ENCODE measurements around the gene F10. TPM values are rescaled to one million over a fixed set of nuclear protein-coding genes. Genes with fewer than 3 reads are reported as not detected.

F10 gene
- polyA plus RNA-seq, 1 of the 3 experiments (the other 2 are of a cell fraction) = 12.5 TPM

DNA sequence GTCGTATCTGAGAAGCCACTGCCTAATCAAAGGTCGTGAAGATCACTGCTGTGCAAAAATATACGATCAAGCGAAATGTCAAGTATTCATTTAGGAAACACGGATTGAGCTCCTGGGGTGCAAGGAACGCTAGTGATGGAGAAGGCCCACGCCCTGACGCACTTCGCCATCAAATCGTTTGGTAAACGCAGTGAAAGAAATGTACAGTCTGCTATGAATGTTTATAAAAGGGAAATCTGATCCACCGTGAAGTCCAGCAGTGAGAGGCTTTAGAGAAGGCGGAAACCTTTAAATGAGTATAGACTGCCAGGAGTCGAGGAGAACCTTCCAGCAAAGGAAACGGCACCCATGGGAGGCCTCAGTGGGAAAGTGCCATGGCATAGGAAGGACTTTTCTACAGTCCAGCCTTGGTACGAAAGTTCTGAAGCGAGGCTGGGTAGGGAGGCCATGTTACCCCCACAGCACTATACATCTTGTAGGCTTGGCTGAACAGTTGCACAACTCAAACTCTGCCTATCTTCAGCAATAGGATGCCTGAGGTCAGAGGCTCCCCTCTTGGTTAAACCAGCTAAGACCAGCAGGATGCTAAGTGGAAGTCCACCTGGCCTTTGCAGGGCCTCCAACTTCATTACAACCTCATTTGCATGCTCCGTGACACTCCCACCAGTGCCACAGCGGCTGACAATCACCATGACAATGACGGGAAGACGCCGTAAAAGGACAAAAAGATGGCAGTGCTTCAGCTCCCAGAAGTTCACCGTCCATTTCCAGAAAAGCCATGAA, 65.5 kb downstream of the F10 start:
- peaks cover 29% of the 10 kb centered on the region for H3K79me2 ChIP-seq (ENCODE audit: insufficient read depth)

GRCh38 chr13:113190181-113190580, 67.6 kb downstream of the F10 start:
- H4K20me1 ChIP-seq (ENCODE audit: insufficient read depth) = no peaks in the 10 kb centered on the region
- H3K36me3 ChIP-seq (replicated peaks in 1 of 2; ENCODE audit: control insufficient read depth in 1 of 2, insufficient read depth in 2 of 2, low read length in 1 of 2) = peaks cover 35 to 67% of the 10 kb centered on the region in 2 experiments
- peaks cover 0 to 7% of the 10 kb centered on the region in 2 experiments; a peak in 2 of 4 replicates for H3K4me1 ChIP-seq (ENCODE audit: control insufficient read depth in 1 of 2, insufficient read depth in 2 of 2, low read depth in 1 of 2, low read length in 1 of 2)
- no peak overlapping the region for H3K27ac ChIP-seq (ENCODE audit: low read depth in 2 of 2, low read length in 1 of 2)
- no peak overlapping the region for H2AFZ ChIP-seq (ENCODE audit: low read depth)
- ChIA-PET POLR2A (no interaction called here), CTCF (interaction anchor here (1.3 kb wide), 1 partner anchor 9 kb away, joined by 3 read pairs; no protein-coding TSS in a partner anchor)
- peaks cover 23% of the 10 kb centered on the region for H3F3A ChIP-seq (replicated peaks; ENCODE audit: insufficient read depth)
- no peak for DNase-seq
- H3K9me3 ChIP-seq = no peaks in the 10 kb centered on the region
- H3K4me3 ChIP-seq (ENCODE audit: low read depth in 2 of 2, low read length in 1 of 2) = no peak overlapping the region
- no peaks in the 10 kb centered on the region for H3K27me3 ChIP-seq (ENCODE audit: insufficient read depth)
- peaks cover 17% of the 10 kb centered on the region for H3K79me2 ChIP-seq (ENCODE audit: insufficient read depth)
- no peak overlapping the region for H3K4me2 ChIP-seq
- H3K9ac ChIP-seq = no peak overlapping the region
- no peak for TF ChIP-seq RFX5 (IDR thresholded peaks at IDR 0.05; ENCODE audit: low read length)
- no peak for TF ChIP-seq GABPA (IDR thresholded peaks at IDR 0.05; ENCODE audit: low read depth)
- TF ChIP-seq TEAD4 (IDR thresholded peaks at IDR 0.05; ENCODE audit: borderline replicate concordance, insufficient read depth) = no peak
- TF ChIP-seq RCOR1 (IDR thresholded peaks at IDR 0.05; ENCODE audit: low read length) = no peak
- no peak for TF ChIP-seq IRF3 (IDR thresholded peaks at IDR 0.05; ENCODE audit: low read depth, low read length)
- TF ChIP-seq NRF1 (IDR thresholded peaks at IDR 0.05; ENCODE audit: low read depth, low read length) = no peak
- TF ChIP-seq, protein P1, sequence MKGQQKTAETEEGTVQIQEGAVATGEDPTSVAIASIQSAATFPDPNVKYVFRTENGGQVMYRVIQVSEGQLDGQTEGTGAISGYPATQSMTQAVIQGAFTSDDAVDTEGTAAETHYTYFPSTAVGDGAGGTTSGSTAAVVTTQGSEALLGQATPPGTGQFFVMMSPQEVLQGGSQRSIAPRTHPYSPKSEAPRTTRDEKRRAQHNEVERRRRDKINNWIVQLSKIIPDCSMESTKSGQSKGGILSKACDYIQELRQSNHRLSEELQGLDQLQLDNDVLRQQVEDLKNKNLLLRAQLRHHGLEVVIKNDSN (IDR thresholded peaks at IDR 0.05; ENCODE audit: borderline replicate concordance, low read depth) = no peak
- no peak for TF ChIP-seq YY1 (IDR thresholded peaks at IDR 0.05; ENCODE audit: low read depth)
- TF ChIP-seq USF2 (IDR thresholded peaks at IDR 0.05; ENCODE audit: borderline replicate concordance, low read depth, low read length) = no peak
- WGBS (ENCODE audit: low lambda C conversion rate) = 92% methylated on average over 4 of the region's 4 CpGs
- H3K9me2 ChIP-seq = no peaks in the 10 kb centered on the region

More for the DNA sequence above, 65.5 kb downstream of the F10 start:
- Histone ChIP-seq H3K4me2 (peak overlapping the region; percentile 34), H3K27ac (ENCODE audit: low read depth in 2 of 2, low read length in 1 of 2) (peak overlapping the region; percentile 47 to 97), H3K36me3 (replicated peaks in 1 of 2; ENCODE audit: control insufficient read depth in 1 of 2, insufficient read depth in 2 of 2, low read length in 1 of 2) (peaks cover 40 to 68% of the 10 kb centered on the region in 2 experiments), H4K20me1 (ENCODE audit: insufficient read depth) (no peaks in the 10 kb centered on the region), H3K27me3 (ENCODE audit: insufficient read depth) (no peaks in the 10 kb centered on the region), H3K9ac (peak overlapping the region; percentile 27; the same call in 1 of the 2 replicates), H3K9me3 (no peaks in the 10 kb centered on the region), H3K9me2 (no peaks in the 10 kb centered on the region), H3K4me3 (ENCODE audit: low read depth in 2 of 2, low read length in 1 of 2) (no peak overlapping the region), H2AFZ (ENCODE audit: low read depth) (no peak overlapping the region), H3K4me1 (ENCODE audit: control insufficient read depth in 1 of 2, insufficient read depth in 2 of 2, low read depth in 1 of 2, low read length in 1 of 2) (peaks cover 0 to 7% of the 10 kb centered on the region in 2 experiments; a peak in 2 of 4 replicates), H3F3A (replicated peaks; ENCODE audit: insufficient read depth) (peaks cover 23% of the 10 kb centered on the region)
- CTCF ChIA-PET = interaction anchor here (0.8 kb wide), 1 partner anchor 206 kb away, joined by 3 read pairs; no protein-coding TSS in a partner anchor
- no peak for TF ChIP-seq EP300 (IDR thresholded peaks at IDR 0.05; ENCODE audit: borderline replicate concordance in 1 of 2, low read depth in 1 of 2, low read length in 1 of 2)
- no peak for TF ChIP-seq IRF3 (IDR thresholded peaks at IDR 0.05; ENCODE audit: low read depth, low read length)
- TF ChIP-seq FOXJ3 (CRISPR knock-in tag; IDR thresholded peaks at IDR 0.05) = no peak
- TF ChIP-seq YY1 (IDR thresholded peaks at IDR 0.05; ENCODE audit: low read depth) = no peak
- TF ChIP-seq, protein P1 (IDR thresholded peaks at IDR 0.05; ENCODE audit: borderline replicate concordance, low read depth) = no peak
- TF ChIP-seq FOSL2 (IDR thresholded peaks at IDR 0.05; ENCODE audit: borderline replicate concordance, low read depth) = no peak
- POLR2A ChIA-PET = no interaction called here
- no peak for DNase-seq
- WGBS (ENCODE audit: low lambda C conversion rate) = 91% methylated on average over 23 of the region's 23 CpGs
